ENCODE data around the gene MPV17. TPM values are rescaled to one million over a fixed set of nuclear protein-coding genes. Genes with fewer than 3 reads are reported as not detected.
"Not testable (repeated sequence)": the region's sequence is repeated elsewhere in the genome, so short reads cannot be mapped to it uniquely, and the experiment has no call there.

Gene MPV17
- total and polyA plus RNA-seq, 7 donors, result 11.9 to 29.0 (median 14.5) TPM

- H3K9me3 ChIP-seq, result no peaks in the 10 kb centered on the region
- H3K4me1 ChIP-seq, result peaks cover 5% of the 10 kb centered on the region
- no peaks in the 10 kb centered on the region for H3K36me3 ChIP-seq (ENCODE audit: insufficient read depth in 1 of 2, low read depth in 1 of 2)
- no peak within 1 kb of the TSS for H3K4me3 ChIP-seq
- H3K27ac ChIP-seq, result no peak within 1 kb of the TSS
- WGBS, 3 donors, result 83 to 85% (median 84%) methylated on average over 38 to 39 of the region's 39 CpGs
- DNase-seq, result no peak
- ATAC-seq, result no peak
- intact Hi-C loops (cut with DNase I), result loop anchor here in 1 of 2 donors (5.0 kb wide), 2 partner anchors 58 to 178 kb away; partner anchors contain the start of gene CAD
- no peak for TF ChIP-seq CTCF (IDR thresholded peaks at IDR 0.05)
- peaks cover 0 to 2% (median 0%) of the 10 kb centered on the region in 3 donors for H3K27me3 ChIP-seq (ENCODE audit: insufficient read depth in 3 of 3, low read length in 2 of 3)
Measured at GRCh38 chr2:27275211-27276150, 47.4 kb downstream of the MPV17 start, which contains the start of gene DNAJC5G. TSS of gene DNAJC5G (plus strand) at chr2:27275433. CDS start at chr2:27276729, 1,296 bp downstream.

GRCh38 chr2:27272537-27273522 lies 50.1 kb downstream of the MPV17 start:
- intact Hi-C loops (cut with DNase I), result not testable (repeated sequence)

GRCh38 chr2:27271631-27272340 lies 51.1 kb downstream of the MPV17 start:
- intact Hi-C loops (cut with DNase I), result no loop called here
- Histone ChIP-seq H3K27me3 (ENCODE audit: insufficient read depth in 3 of 3, low read length in 2 of 3) (peaks cover 0 to 14% (median 3%) of the 10 kb centered on the region in 3 donors), H3K9me3 (no peaks in the 10 kb centered on the region), H3K27ac (no peak overlapping the region), H3K36me3 (ENCODE audit: insufficient read depth in 1 of 2, low read depth in 1 of 2) (no peaks in the 10 kb centered on the region), H3K4me1 (no peaks in the 10 kb centered on the region), H3K4me3 (no peak overlapping the region)
- no peak for DNase-seq
- WGBS, 3 donors, result 75 to 78% (median 77%) methylated on average over 11 of the region's 11 CpGs
- TF ChIP-seq CTCF (IDR thresholded peaks at IDR 0.05), result no peak
- ATAC-seq, result no peak

More at GRCh38 chr2:27272537-27273522, 50.1 kb downstream of the MPV17 start:
- H3K27ac ChIP-seq; H3K4me1 ChIP-seq; DNase-seq; H3K9me3 ChIP-seq; ATAC-seq; H3K36me3 ChIP-seq (ENCODE audit: insufficient read depth in 1 of 2, low read depth in 1 of 2); H3K4me3 ChIP-seq; H3K27me3 ChIP-seq (ENCODE audit: insufficient read depth in 3 of 3, low read length in 2 of 3): not testable (repeated sequence)
- WGBS, 3 donors, result 81 to 82% (median 81%) methylated on average over 15 of the region's 15 CpGs

- intact Hi-C loops (cut with DNase I), result no loop called here
- no peak for TF ChIP-seq CTCF (IDR thresholded peaks at IDR 0.05)
- Histone ChIP-seq H3K27ac (no peak overlapping the region), H3K4me3 (no peak overlapping the region), H3K27me3 (ENCODE audit: insufficient read depth in 3 of 3, low read length in 2 of 3) (peaks cover 0 to 23% (median 3%) of the 10 kb centered on the region in 3 donors), H3K9me3 (no peaks in the 10 kb centered on the region), H3K4me1 (no peaks in the 10 kb centered on the region), H3K36me3 (ENCODE audit: insufficient read depth in 1 of 2, low read depth in 1 of 2) (no peaks in the 10 kb centered on the region)
- no peak for ATAC-seq
- 79 to 90% (median 82%) methylated on average over 2 of the region's 2 CpGs for WGBS, 3 donors
- DNase-seq, result no peak
Measured at GRCh38 chr2:27270670-27271069, 52.2 kb downstream of the MPV17 start.
